CD4-positive, alpha-beta T cell treated with Interleukin-17A for 1 hour (primary cell): Measurements from ENCODE around the gene STX1A.

Experiments used
- DNase-seq: peaks from one replicate; pipeline ENCODE4 v3.0.0-alpha.2; 2020

The STX1A gene

GRCh38 chr7:73706126-73707044 lies 13.1 kb downstream of the STX1A start:
- no peak for DNase-seq

GRCh38 chr7:73705551-73705920 lies 13.9 kb downstream of the STX1A start:
- DNase-seq = no peak

GRCh38 chr7:73704640-73705550 lies 14.6 kb downstream of the STX1A start:
- DNase-seq = no peak

GRCh38 chr7:73703757-73704639 lies 15.5 kb downstream of the STX1A start:
- DNase-seq = peak; percentile 34

- DNase-seq = no peak
Measured at GRCh38 chr7:73703225-73703624, 16.2 kb downstream of the STX1A start.

- DNase-seq = no peak
Measured at GRCh38 chr7:73702665-73703064, 16.8 kb downstream of the STX1A start.

GRCh38 chr7:73702226-73702625 lies 17.2 kb downstream of the STX1A start:
- no peak for DNase-seq

GRCh38 chr7:73701357-73701995 lies 18.0 kb downstream of the STX1A start:
- DNase-seq = peak; percentile 28

GRCh38 chr7:73700581-73701134 lies 18.8 kb downstream of the STX1A start:
- no peak for DNase-seq

- DNase-seq = no peak
Measured at GRCh38 chr7:73700069-73700423, 19.4 kb downstream of the STX1A start.

- DNase-seq = no peak
Measured at GRCh38 chr7:73699370-73700068, 19.9 kb downstream of the STX1A start.

- no peak for DNase-seq
Measured at GRCh38 chr7:73698410-73698809, 21.1 kb downstream of the STX1A start.

GRCh38 chr7:73696372-73696771 lies 23.1 kb downstream of the STX1A start:
- no peak for DNase-seq

- no peak for DNase-seq
Measured at GRCh38 chr7:73690646-73691045, 28.8 kb downstream of the STX1A start.

- no peak for DNase-seq
Measured at GRCh38 chr7:73688288-73688687, 31.2 kb downstream of the STX1A start.

GRCh38 chr7:73685311-73685710 lies 34.2 kb downstream of the STX1A start:
- DNase-seq = no peak

GRCh38 chr7:73683788-73684693 lies 35.4 kb downstream of the STX1A start:
- DNase-seq = no peak

GRCh38 chr7:73683056-73683787 lies 36.2 kb downstream of the STX1A start, which contains the start of the genes BUD23 and DNAJC30:
BUD23 (plus strand) TSS chr7:73683597; CDS start chr7:73683626, 29 bp downstream.
DNAJC30 (minus strand) TSS chr7:73683453; CDS start chr7:73683423, 30 bp downstream.
- peak; percentile 96 for DNase-seq

- no peak for DNase-seq
Measured at GRCh38 chr7:73682745-73683055, 36.8 kb downstream of the STX1A start.
